Esophagus squamous epithelium (tissue), 5 donors: ENCODE measurements around the gene SLC49A3. TPM values are rescaled to one million over a fixed set of nuclear protein-coding genes. Genes with fewer than 3 reads are reported as not detected.
"Not testable (repeated sequence)": the region's sequence is repeated elsewhere in the genome, so short reads cannot be mapped to it uniquely, and the experiment has no call there.

Source experiments
- DNase-seq: peaks from one replicate; lab custom pipeline; 2025; lab: John Stamatoyannopoulos, UW
- H3K27ac ChIP-seq, 4 donors: fragments of 200-600 bp; sonication (generic); one replicate each; pipeline ENCODE4 v1.5.1; 2016 to 2019; ENCODE audit warnings: mild to moderate bottlenecking in 1 of 4
- H3K27me3 ChIP-seq, 4 donors: fragments of 200-600 bp; sonication (generic); 1 replicate in 3 of 4; 2 replicates in 1 of 4; pipeline versions ENCODE4 v1.5.1 to v1.6.0; 2017 to 2021; ENCODE audit warnings: antibody characterized with exemption in 1 of 4
- H3K36me3 ChIP-seq, 3 donors: fragments of 200-600 bp; sonication (generic); one replicate each; pipeline ENCODE4 v1.5.1; 2016 to 2019
- H3K4me1 ChIP-seq, 3 donors: fragments of 200-600 bp; sonication (generic); one replicate each; pipeline ENCODE4 v1.5.1; 2017 to 2019
- H3K4me3 ChIP-seq, 4 donors: fragments of 200-600 bp; sonication (generic); 1 replicate in 3 of 4; 2 replicates in 1 of 4; pipeline ENCODE4 v1.5.1; 2016 to 2019; ENCODE audit warnings: mild to moderate bottlenecking in 2 of 4, moderate library complexity in 1 of 4
- H3K9me3 ChIP-seq, 3 donors: fragments of 200-600 bp; sonication (generic); one replicate each; pipeline ENCODE4 v1.5.1; 2016 to 2019
- CTCF ChIP-seq, 6 experiments: fragments of 450-650 bp in 4 of 6; fragments of 200-600 bp in 2 of 6; sonication (generic) in 2 of 6; IDR thresholded peaks; one replicate each; pipeline ENCODE4 v1.5.1; 2016 to 2019; ENCODE audit warnings: antibody characterized with exemption in 6 of 6, mild to moderate bottlenecking in 4 of 6, moderate library complexity in 4 of 6
- POLR2A ChIP-seq, 4 donors: fragments of 450-650 bp; IDR thresholded peaks; one replicate each; pipeline ENCODE4 v1.6.1; 2017; ENCODE audit warnings: antibody characterized with exemption in 4 of 4, mild to moderate bottlenecking in 4 of 4, moderate library complexity in 3 of 4
- WGBS, 2 donors: methylation state at CpG; one replicate each; pipeline ENCODE4 v1.1.5; 2018; 5-methylcytosine and 5-hydroxymethylcytosine counted together
- intact Hi-C: fragments of 100-400 bp; cut with DNase I; formaldehyde crosslinking; loops from one replicate; pipeline ENCODE4 v1.15.0; 2022
- total RNA-seq, 4 donors: library from RNA; depleted of rRNA; stranded (reverse); fragments of >200 nt; gene quantifications; one replicate each; pipeline ENCODE4 v1.1.0, GENCODE V29; 2016
- donor health status: DM: yes; HTN: yes; CAD: no.

SLC49A3 gene
- total RNA-seq, 4 donors from 2014 or later = 2.5 to 6.5 (median 4.7) TPM

GRCh38 chr4:637536-638280 lies 51.2 kb downstream of the SLC49A3 start:
- WGBS, 2 donors = 81 to 83% methylated on average over 10 to 24 of the region's 32 CpGs
- TF ChIP-seq POLR2A (IDR thresholded peaks at IDR 0.05) = no peak
- no peak for TF ChIP-seq CTCF (IDR thresholded peaks at IDR 0.05)
- H3K9me3 ChIP-seq = peaks cover 0 to 13% (median 0%) of the 10 kb centered on the region in 3 donors
- no peak overlapping the region for H3K4me3 ChIP-seq
- no peaks in the 10 kb centered on the region for H3K4me1 ChIP-seq
- H3K27me3 ChIP-seq = peaks cover 0 to 46% (median 0%) of the 10 kb centered on the region in 4 donors
- intact Hi-C loops = no loop called here
- H3K36me3 ChIP-seq = no peaks in the 10 kb centered on the region
- DNase-seq = no peak
- H3K27ac ChIP-seq = no peak overlapping the region

DNA sequence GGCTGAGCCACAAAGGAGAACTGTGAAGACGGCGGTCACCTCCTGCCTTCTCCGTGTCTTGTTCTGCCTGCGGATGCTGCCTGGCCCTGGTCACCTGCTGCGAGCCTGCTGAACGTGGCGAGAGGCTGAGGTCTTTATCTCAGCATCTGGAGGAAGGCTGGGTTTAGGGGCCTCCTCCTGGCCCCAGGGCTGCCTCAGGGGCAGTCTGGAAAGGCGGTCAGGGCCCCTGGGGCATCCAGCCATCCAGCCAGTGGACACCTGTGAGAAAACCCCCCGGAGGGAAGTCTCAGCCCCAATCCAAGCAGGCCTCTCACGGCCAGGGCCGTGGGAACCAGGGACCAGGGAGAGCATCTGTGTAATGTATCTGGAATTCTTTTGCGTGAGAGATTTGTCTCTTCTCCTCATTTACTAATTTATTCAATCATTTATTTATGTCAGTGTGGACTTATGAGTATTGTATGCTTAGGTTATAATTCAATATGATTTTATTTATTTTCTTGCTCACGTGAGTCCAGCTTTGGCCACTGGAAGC lies 52.3 kb downstream of the SLC49A3 start:
- TF ChIP-seq CTCF (IDR thresholded peaks at IDR 0.05) (no peak), POLR2A (IDR thresholded peaks at IDR 0.05) (no peak)
- intact Hi-C loops = no loop called here

GRCh38 chr4:635851-636627 lies 52.9 kb downstream of the SLC49A3 start:
- TF ChIP-seq POLR2A (IDR thresholded peaks at IDR 0.05) (no peak), CTCF (IDR thresholded peaks at IDR 0.05) (no peak)
- Histone ChIP-seq H3K27ac (no peak overlapping the region), H3K4me1 (no peaks in the 10 kb centered on the region), H3K36me3 (no peaks in the 10 kb centered on the region), H3K9me3 (peaks cover 0 to 7% (median 0%) of the 10 kb centered on the region in 3 donors), H3K27me3 (peaks cover 0 to 36% (median 0%) of the 10 kb centered on the region in 4 donors), H3K4me3 (no peak overlapping the region)
- WGBS, 2 donors = 70 to 78% methylated on average over 10 to 16 of the region's 22 CpGs
- DNase-seq = no peak
- intact Hi-C loops = no loop called here

More for the DNA sequence above, 52.3 kb downstream of the SLC49A3 start:
- no peaks in the 10 kb centered on the region for H3K36me3 ChIP-seq
- peaks cover 0 to 13% (median 0%) of the 10 kb centered on the region in 3 donors for H3K9me3 ChIP-seq
- WGBS, 2 donors = 70 to 80% methylated on average over 4 to 13 of the region's 13 CpGs
- H3K27me3 ChIP-seq = peaks cover 0 to 40% (median 0%) of the 10 kb centered on the region in 4 donors
- no peak overlapping the region for H3K27ac ChIP-seq
- H3K4me3 ChIP-seq = no peak overlapping the region
- no peak for DNase-seq
- H3K4me1 ChIP-seq = no peaks in the 10 kb centered on the region

- intact Hi-C loops, H3K9me3 ChIP-seq, H3K4me3 ChIP-seq, H3K4me1 ChIP-seq, DNase-seq, H3K36me3 ChIP-seq, H3K27ac ChIP-seq: not testable (repeated sequence)
- H3K27me3 ChIP-seq = peaks cover 0 to 37% (median 0%) of the 10 kb centered on the region in 4 donors
- 78 to 88% methylated on average over 10 to 43 of the region's 46 CpGs for WGBS, 2 donors
Observed at GRCh38 chr4:635066-635835, 53.7 kb downstream of the SLC49A3 start.

GRCh38 chr4:634599-634985 lies 54.4 kb downstream of the SLC49A3 start:
- Histone ChIP-seq H3K27ac (no peak overlapping the region), H3K4me3 (no peak overlapping the region), H3K9me3 (peaks cover 0 to 7% (median 0%) of the 10 kb centered on the region in 3 donors), H3K27me3 (peaks cover 0 to 43% (median 0%) of the 10 kb centered on the region in 4 donors), H3K36me3 (no peaks in the 10 kb centered on the region), H3K4me1 (no peaks in the 10 kb centered on the region)
- TF ChIP-seq POLR2A (IDR thresholded peaks at IDR 0.05) (no peak), CTCF (IDR thresholded peaks at IDR 0.05) (no peak)
- WGBS, 2 donors = 70 to 71% methylated on average over 21 to 22 of the region's 23 CpGs
- no peak for DNase-seq
- intact Hi-C loops = no loop called here
